Cardiac ventricle fibroblast (primary cell): ENCODE results near the gene FAM162A. TPM values are rescaled to one million over a fixed set of nuclear protein-coding genes. Genes with fewer than 3 reads are reported as not detected.

Source experiments
- total RNA-seq: library from RNA; depleted of rRNA; stranded (reverse); fragments of >200 nt; gene quantifications from 2 replicates; pipeline ENCODE4 v1.2.3, GENCODE V29; 2015

FAM162A gene, protein sequence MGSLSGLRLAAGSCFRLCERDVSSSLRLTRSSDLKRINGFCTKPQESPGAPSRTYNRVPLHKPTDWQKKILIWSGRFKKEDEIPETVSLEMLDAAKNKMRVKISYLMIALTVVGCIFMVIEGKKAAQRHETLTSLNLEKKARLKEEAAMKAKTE
- 43.0 and 44.6 TPM in 2 replicates for total RNA-seq

DNA sequence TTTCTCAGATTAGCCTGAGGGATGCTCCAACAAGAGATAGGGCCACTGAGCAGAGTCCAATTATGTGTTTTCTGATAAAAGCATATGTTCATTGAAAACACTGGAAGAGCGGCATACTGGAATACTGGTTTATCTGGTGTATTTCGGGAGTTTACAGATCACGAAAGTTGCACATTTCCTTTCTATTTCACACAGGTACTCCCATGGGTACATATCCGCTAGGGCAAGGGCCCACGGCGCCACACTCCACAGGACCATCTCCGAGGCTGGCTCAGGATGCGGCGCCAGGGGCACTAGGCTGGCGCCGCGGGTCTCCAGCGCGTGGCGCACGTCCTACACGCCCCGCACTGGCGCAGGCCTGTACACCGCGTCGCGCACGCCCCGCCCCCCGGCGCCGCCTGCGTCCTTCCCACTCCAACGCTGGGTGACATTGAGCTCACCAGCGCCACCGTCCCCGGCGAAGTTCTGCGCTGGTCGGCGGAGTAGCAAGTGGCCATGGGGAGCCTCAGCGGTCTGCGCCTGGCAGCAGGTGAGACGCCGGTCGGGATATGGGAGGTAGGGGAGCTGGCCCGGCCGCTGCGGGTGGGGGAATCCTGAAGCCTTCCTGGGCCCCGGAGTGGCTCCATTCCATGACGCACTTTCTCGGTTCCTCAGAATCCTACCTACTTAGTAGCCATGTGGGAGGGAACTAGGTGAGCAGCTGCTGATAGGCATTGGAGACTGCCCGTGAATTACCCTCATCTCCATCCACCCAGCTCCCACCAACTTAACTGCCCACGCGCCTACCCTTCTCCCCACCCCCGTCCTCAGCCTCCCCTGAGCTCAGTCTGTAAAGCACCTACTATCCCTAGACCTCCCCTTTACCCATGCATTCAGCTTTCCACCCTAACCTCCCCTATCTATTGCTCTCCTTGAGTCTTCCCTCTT, at the start of gene FAM162A:
Gene FAM162A, plus strand, starts transcription at position 412 of the 927 bp plus-strand sequence. Its CDS starts 84 bp downstream, at position 496.

DNA sequence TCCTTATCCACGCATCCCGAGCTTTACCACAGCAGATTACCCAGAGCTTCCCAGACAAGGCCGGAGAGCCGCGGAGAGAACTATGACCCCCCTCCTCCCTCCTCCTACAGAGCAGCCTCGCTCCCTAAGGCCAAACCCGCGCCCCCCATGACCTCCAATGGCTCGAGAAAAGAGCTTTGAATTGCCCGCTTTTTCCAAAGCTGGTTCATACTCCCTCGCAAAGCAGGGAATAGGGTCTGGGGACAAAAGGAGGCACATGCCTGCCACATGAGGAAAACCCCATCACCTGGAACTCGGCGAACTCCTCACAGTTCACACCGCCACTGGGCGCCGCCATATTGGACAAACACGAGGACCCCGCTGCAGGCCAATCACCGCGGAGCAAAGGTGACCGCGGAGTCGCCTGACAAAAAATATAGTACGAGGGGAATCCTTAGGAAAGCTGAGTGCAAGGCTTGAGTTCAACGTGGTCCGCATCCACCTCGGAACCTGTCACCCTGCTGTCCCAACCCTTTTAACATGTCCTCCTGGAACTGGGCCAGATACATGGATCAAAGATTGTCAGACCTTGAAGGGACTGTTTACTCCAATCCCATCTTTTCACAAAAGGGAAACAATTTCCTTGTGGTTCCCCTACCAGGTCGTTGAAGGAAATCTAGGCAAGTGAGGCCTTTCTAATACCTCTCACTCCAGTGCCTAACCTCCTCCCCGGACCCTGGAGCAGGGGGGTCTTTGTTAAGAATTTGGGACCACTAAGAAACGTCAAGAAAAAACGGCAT, 905 bp upstream of the FAM162A start, which contains the start of gene MIX23:
Gene MIX23, minus strand, starts transcription at position 344 of the 779 bp plus-strand sequence. Its CDS starts 7 bp downstream, at position 337.

DNA sequence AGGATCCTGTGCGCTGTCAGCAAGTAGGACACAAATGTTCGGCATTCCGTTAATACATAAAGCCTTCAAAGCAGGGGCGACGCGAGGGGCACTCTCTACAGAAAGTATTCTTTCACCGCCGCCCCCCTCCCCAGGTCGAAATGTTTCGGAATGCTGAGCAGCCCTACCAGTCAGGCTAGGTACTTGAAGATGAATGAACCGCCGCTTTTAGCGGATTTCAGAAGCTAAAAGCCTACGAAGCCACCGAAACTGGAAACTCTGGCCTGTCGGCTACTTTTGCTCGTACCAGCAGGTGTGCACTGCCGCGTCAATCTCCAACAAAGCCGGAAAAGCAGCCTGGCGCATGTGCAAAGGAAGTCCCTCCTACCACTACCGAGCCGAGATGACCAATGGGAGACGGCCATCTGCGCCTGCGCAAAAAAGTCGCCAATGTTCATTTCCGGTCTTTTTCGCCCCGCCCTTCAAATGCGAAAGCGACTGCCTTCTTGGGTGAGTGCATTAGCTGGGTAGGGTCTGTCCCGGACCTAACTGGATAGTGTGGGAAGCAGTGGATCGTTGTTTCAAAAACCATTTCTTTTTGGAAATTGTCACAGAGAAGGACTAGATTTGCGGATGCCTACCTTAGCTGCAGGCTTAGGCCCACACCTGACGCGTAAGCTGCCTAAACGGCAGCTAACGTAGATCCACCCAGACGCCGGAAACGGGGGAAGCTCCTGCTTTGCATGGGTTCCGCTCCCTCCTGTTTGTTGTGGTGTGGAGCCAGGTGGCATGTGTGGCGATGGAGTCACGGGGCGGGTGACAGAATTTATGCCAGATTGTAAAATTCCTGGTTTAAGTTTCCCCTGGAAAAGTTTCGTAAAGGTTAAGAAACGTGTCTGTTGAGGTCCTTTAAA, 32.0 kb downstream of the FAM162A start, which contains the start of gene WDR5B:
Gene WDR5B, minus strand, starts transcription at position 301 of the 893 bp plus-strand sequence. CDS start 534 bp downstream, outside the sequence.

Other genes starting within 250 kb of the FAM162A start
- not detected in 2 replicates for gene CASR, start 200.5 kb upstream of the FAM162A start, total RNA-seq
- 2.5 and 3.1 TPM in 2 replicates for gene CSTA, start 58.9 kb upstream of the FAM162A start, total RNA-seq
- gene MIX23, start 951 bp upstream of the FAM162A start, total RNA-seq = 16.3 and 24.6 TPM in 2 replicates
- gene WDR5B, start 31.9 kb downstream of the FAM162A start, total RNA-seq = 3.0 and 4.0 TPM in 2 replicates
- 22.3 and 29.3 TPM in 2 replicates for gene KPNA1, start 130.8 kb downstream of the FAM162A start, total RNA-seq
- 13.0 and 13.3 TPM in 2 replicates for gene PARP9, start 180.1 kb downstream of the FAM162A start, total RNA-seq
- gene DTX3L, start 180.2 kb downstream of the FAM162A start, total RNA-seq = 21.7 and 24.7 TPM in 2 replicates
- 0.44 TPM in 1 of 2 replicates, not detected in the other for gene PARP15, start 193.5 kb downstream of the FAM162A start, total RNA-seq